GM18861 (cell line): ENCODE results near the gene STYXL1.

Experiments used
- ATAC-seq: cut with Tn5 transposase; IDR thresholded peaks from one replicate; pipeline ENCODE4 v1.9.1; 2021; ENCODE audit not compliant: unreplicated experiment

Gene STYXL1

GRCh38 chr7:75981453-75982305 is 66.1 kb downstream of the STYXL1 start:
- no peak for ATAC-seq

- ATAC-seq, result no peak
Measured at GRCh38 chr7:75981203-75981452, 66.7 kb downstream of the STYXL1 start.

- no peak for ATAC-seq
Measured at GRCh38 chr7:75980430-75981202, 67.2 kb downstream of the STYXL1 start.

- ATAC-seq, result no peak
Measured at GRCh38 chr7:75979759-75980429, 67.9 kb downstream of the STYXL1 start.

GRCh38 chr7:75977743-75978142 is 70.1 kb downstream of the STYXL1 start:
- no peak for ATAC-seq

- ATAC-seq, result no peak
Measured at GRCh38 chr7:75971961-75972763, 75.6 kb downstream of the STYXL1 start.

GRCh38 chr7:75971309-75971960 is 76.4 kb downstream of the STYXL1 start:
- ATAC-seq, result no peak

- ATAC-seq, result no peak
Measured at GRCh38 chr7:75969704-75970498, 77.9 kb downstream of the STYXL1 start.

GRCh38 chr7:75969182-75969581 is 78.6 kb downstream of the STYXL1 start:
- no peak for ATAC-seq

GRCh38 chr7:75968561-75969001 is 79.2 kb downstream of the STYXL1 start:
- no peak for ATAC-seq

- no peak for ATAC-seq
Measured at GRCh38 chr7:75968012-75968411, 79.8 kb downstream of the STYXL1 start.

GRCh38 chr7:75967487-75967997 is 80.3 kb downstream of the STYXL1 start:
- ATAC-seq, result no peak

GRCh38 chr7:75967055-75967454 is 80.7 kb downstream of the STYXL1 start:
- no peak for ATAC-seq

GRCh38 chr7:75966190-75966961 is 81.4 kb downstream of the STYXL1 start:
- ATAC-seq, result no peak

- ATAC-seq, result no peak
Measured at GRCh38 chr7:75965617-75966016, 82.2 kb downstream of the STYXL1 start.

- ATAC-seq, result no peak
Measured at GRCh38 chr7:75963381-75963995, 84.3 kb downstream of the STYXL1 start.

- no peak for ATAC-seq
Measured at GRCh38 chr7:75962607-75963380, 85.0 kb downstream of the STYXL1 start.

GRCh38 chr7:75961218-75961617 is 86.6 kb downstream of the STYXL1 start:
- no peak for ATAC-seq
